Measurements from ENCODE around the gene U2AF1L4. TPM values are rescaled to one million over a fixed set of nuclear protein-coding genes. Genes with fewer than 3 reads are reported as not detected.
A peak's percentile ranks its signal among the peaks of the same experiment; 100 is the strongest.

U2AF1L4 gene
- total and polyA plus RNA-seq, 2 of the 4 experiments (the other 2 are of a cell fraction), result 6.1 to 15.0 TPM

GRCh38 chr19:35775298-35776101 lies 30.3 kb upstream of the U2AF1L4 start, which contains the start of gene ARHGAP33:
ARHGAP33 (plus strand) TSS chr19:35775564; CDS start chr19:35775659, 95 bp downstream.
- Histone ChIP-seq H2BK120ac (ENCODE audit: low read depth, low read length) (no peak within 1 kb of the TSS), H3K4me1 (ENCODE audit: control insufficient read depth, insufficient read depth, low read length) (peaks cover 6% of the 10 kb centered on the region), H3K27me3 (ENCODE audit: control insufficient read depth, insufficient read depth, low read length) (no peaks in the 10 kb centered on the region), H4K91ac (ENCODE audit: insufficient read depth, low read depth, low read length) (peak within 1 kb of the TSS; percentile 61; the same call in 1 of the 2 replicates), H2AK5ac (ENCODE audit: low read depth, low read length) (peak within 1 kb of the TSS; percentile 74), H3K18ac (ENCODE audit: low read depth, low read length) (no peak within 1 kb of the TSS), H2BK20ac (ENCODE audit: low read depth, low read length) (no peak within 1 kb of the TSS), H3K27ac (ENCODE audit: insufficient read depth, low read length) (peak within 1 kb of the TSS; percentile 73), H3K56ac (ENCODE audit: extremely low read depth, insufficient read depth, low read length) (no peak within 1 kb of the TSS), H2AK9ac (replicated peaks; ENCODE audit: low read depth, low read length, poor library complexity) (peak within 1 kb of the TSS; percentile 84), H3K9me1 (ENCODE audit: insufficient read depth, low read length) (peaks cover 6% of the 10 kb centered on the region; the same call in 1 of the 2 replicates), H3K36me3 (ENCODE audit: control insufficient read depth, insufficient read depth, low read length) (0 out of 2 replicates have a peak, but pooled peaks cover 2% of the 10 kb centered on the region), H3K4me3 (ENCODE audit: insufficient read depth, low read depth, low read length) (peak within 1 kb of the TSS; percentile 86), H4K5ac (ENCODE audit: low read depth, low read length) (peak within 1 kb of the TSS; percentile 24), H4K20me1 (ENCODE audit: insufficient read depth, low read length) (no peaks in the 10 kb centered on the region), H3K4ac (ENCODE audit: low read depth, low read length) (peak within 1 kb of the TSS; percentile 49; the same call in 1 of the 2 replicates), H3K79me1 (ENCODE audit: low read depth in 1 of 2, low read length in 2 of 2) (peaks cover 7 to 18% of the 10 kb centered on the region in 2 experiments), H3K4me2 (ENCODE audit: low read depth, low read length) (peak within 1 kb of the TSS; percentile 85), H2BK15ac (ENCODE audit: low read depth, low read length) (no peak within 1 kb of the TSS), H3K14ac (replicated peaks; ENCODE audit: low read depth, low read length) (peak within 1 kb of the TSS; percentile 77), H2BK5ac (ENCODE audit: low read depth, low read length, poor library complexity, severe bottlenecking) (peak within 1 kb of the TSS; percentile 63), H2AFZ (replicated peaks; ENCODE audit: low read length, poor library complexity) (peak within 1 kb of the TSS; percentile 99), H4K8ac (ENCODE audit: low read depth in 2 of 2, low read length in 2 of 2) (peak within 1 kb of the TSS; percentile 66; a peak in 2 of 4 replicates), H3K9ac (ENCODE audit: low read depth, low read length) (peak within 1 kb of the TSS; percentile 73), H3K9me3 (ENCODE audit: control insufficient read depth, insufficient read depth, low read length) (no peaks in the 10 kb centered on the region), H3K23ac (ENCODE audit: low read depth, low read length) (0 out of 2 replicates have a peak within 1 kb of the TSS, but pooled peaks have one; percentile 24)
- POLR2A ChIA-PET (ENCODE audit: unreplicated experiment), result no interaction called here
- DNase-seq, result peak; percentile 92
- intact Hi-C loops (cut with micrococcal nuclease), result loop anchor here (2.0 kb wide), 1 partner anchor 17 kb away; the partner anchor contains the start of gene PROSER3
- WGBS, 2 experiments (ENCODE audit: extremely low coverage in 2 of 2, insufficient read length in 1 of 2), result 1% methylated on average over 23 of the region's 82 CpGs; no CpG with 5 or more reads in 1 of the 2 experiments
- ATAC-seq (ENCODE audit: low read depth), result peak; percentile 99
- BruUV-seq (replicated peaks), result no TSS peak
- in situ Hi-C loops (cut with MboI; ENCODE audit: low sequenced_read_pairs), result no loop called here
- CTCF ChIA-PET, result no interaction called here
- peak; percentile 89; the same call in 1 of the 2 replicates for TF ChIP-seq MXI1 (IDR thresholded peaks at IDR 0.05; ENCODE audit: borderline replicate concordance, low read depth, low read length)
- 0 out of 2 replicates have a peak, but pooled peaks have one; percentile 20 for TF ChIP-seq RFX5 (IDR thresholded peaks at IDR 0.05; ENCODE audit: low read depth, low read length)
- TF ChIP-seq BHLHE40 (IDR thresholded peaks at IDR 0.05; ENCODE audit: low read depth, low read length), result no peak
- TF ChIP-seq USF2 (IDR thresholded peaks at IDR 0.05; ENCODE audit: low read depth, low read length), result peak; percentile 9; the same call in 1 of the 2 replicates
- peak; percentile 97 for TF ChIP-seq MAZ (IDR thresholded peaks at IDR 0.05; ENCODE audit: borderline replicate concordance, low read depth, low read length)
- TF ChIP-seq POLR2A (IDR thresholded peaks at IDR 0.05; ENCODE audit: low read depth, low read length), result 0 out of 2 replicates have a peak, but pooled peaks have one; percentile 46
- no peak for TF ChIP-seq NFE2L2 (IDR thresholded peaks at IDR 0.05; ENCODE audit: low read depth, low read length)
- dilution Hi-C loops (cut with HindIII; ENCODE audit: low sequenced_read_pairs, unreplicated experiment), result no loop called here
